ENCODE measurements around the gene ABCB1. TPM values are rescaled to one million over a fixed set of nuclear protein-coding genes. Genes with fewer than 3 reads are reported as not detected.
A peak's percentile ranks its signal among the peaks of the same experiment; 100 is the strongest.

Gene ABCB1
- total and polyA plus RNA-seq, 2 experiments from 2014 or later, result 0.53 to 0.80 TPM

GRCh38 chr7:87505122-87505521 is 95.6 kb downstream of the ABCB1 start:
- ATAC-seq (no peak), DNase-seq (ENCODE audit: low spot score) (no peak)
- H3K4me2 ChIP-seq, result no peak overlapping the region

More at GRCh38 chr7:87505122-87505521, 95.6 kb downstream of the ABCB1 start:
- no peaks in the 10 kb centered on the region for H3K79me2 ChIP-seq (replicated peaks; ENCODE audit: insufficient read depth)
- Mint-ChIP-seq H3K36me3 (ENCODE audit: low read depth) (no peaks in the 10 kb centered on the region), H3K4me1 (no peaks in the 10 kb centered on the region), H3K27me3 (ENCODE audit: insufficient read depth, low read depth, poor library complexity) (no peaks in the 10 kb centered on the region), H3K9me3 (no peaks in the 10 kb centered on the region), H3K4me3 (no peak overlapping the region), H3K27ac (no peak overlapping the region)
- TF ChIP-seq EZH2 (IDR thresholded peaks at IDR 0.05; ENCODE audit: low read depth, unreplicated experiment) (no peak), NANOG (IDR thresholded peaks at IDR 0.05; ENCODE audit: borderline replicate concordance) (no peak), POLR2AphosphoS5 (IDR thresholded peaks at IDR 0.05; ENCODE audit: low read depth) (no peak), ZNF331 (CRISPR knock-in tag; IDR thresholded peaks at IDR 0.05; ENCODE audit: low read depth) (no peak), ETS1 (IDR thresholded peaks at IDR 0.05) (no peak), CTCF (conservative IDR thresholded peaks at IDR 0.05; ENCODE audit: low read depth in 2 of 2) (no peak), EZH2phosphoT487 (IDR thresholded peaks at IDR 0.05; ENCODE audit: unreplicated experiment) (no peak), CREB1 (CRISPR knock-in tag; IDR thresholded peaks at IDR 0.05; ENCODE audit: low read depth) (no peak), ZNF114 (CRISPR knock-in tag; IDR thresholded peaks at IDR 0.05) (no peak), ZNF462 (CRISPR knock-in tag; IDR thresholded peaks at IDR 0.05) (no peak), JUNB (IDR thresholded peaks at IDR 0.05; ENCODE audit: unreplicated experiment) (no peak), STAT1 (IDR thresholded peaks at IDR 0.05; ENCODE audit: unreplicated experiment) (no peak), REST (IDR thresholded peaks at IDR 0.05; ENCODE audit: unreplicated experiment) (no peak)
- no peak overlapping the region for H3K27ac ChIP-seq (ENCODE audit: low read depth)
- no peak overlapping the region for H3K4me3 ChIP-seq
- H3K27me3 ChIP-seq (ENCODE audit: insufficient read depth), result no peaks in the 10 kb centered on the region
- H2AFZ ChIP-seq, result 0 out of 2 replicates have a peak overlapping the region, but pooled peaks have one; percentile 23
- no peaks in the 10 kb centered on the region for H4K20me1 ChIP-seq (replicated peaks; ENCODE audit: insufficient read depth)
- H3K9me2 ChIP-seq (ENCODE audit: insufficient read depth), result no peaks in the 10 kb centered on the region
- H3F3A ChIP-seq (replicated peaks; ENCODE audit: low read depth), result no peaks in the 10 kb centered on the region
- no peaks in the 10 kb centered on the region for H3K36me3 ChIP-seq (ENCODE audit: insufficient read depth)
- H3K4me1 ChIP-seq (ENCODE audit: insufficient read depth), result no peaks in the 10 kb centered on the region

Measured in GM23338 (cell line).